Muscle of leg (tissue), 11 donors: ENCODE data around the gene PCNX1. TPM values are rescaled to one million over a fixed set of nuclear protein-coding genes. Genes with fewer than 3 reads are reported as not detected.
"Not testable (repeated sequence)": the region's sequence is repeated elsewhere in the genome, so short reads cannot be mapped to it uniquely, and the experiment has no call there.

Source experiments
- DNase-seq: peaks from one replicate; pipeline ENCODE4 v3.0.0; 2013
- H3K27ac ChIP-seq: one replicate; pipeline ENCODE4 v1.5.1; 2013; ENCODE audit warnings: mild to moderate bottlenecking, low read length, control low read depth
- H3K27me3 ChIP-seq: one replicate; pipeline ENCODE4 v1.6.1; 2013; ENCODE audit warnings: low read length; ENCODE audit not compliant: control insufficient read depth, insufficient read depth
- H3K36me3 ChIP-seq: one replicate; pipeline ENCODE4 v1.6.1; 2013; ENCODE audit warnings: low read length; ENCODE audit not compliant: control insufficient read depth, insufficient read depth
- H3K4me1 ChIP-seq: one replicate; pipeline ENCODE4 v1.6.1; 2013; ENCODE audit warnings: low read length; ENCODE audit not compliant: control insufficient read depth, insufficient read depth
- H3K4me3 ChIP-seq: one replicate; pipeline ENCODE4 v1.5.1; 2013; ENCODE audit warnings: low read length, control low read depth
- H3K9me3 ChIP-seq: replicated peaks from 2 replicates; pipeline ENCODE4 v1.6.1; 2013; ENCODE audit warnings: low read depth, low read length; ENCODE audit not compliant: control insufficient read depth
- WGBS: methylation state at CpG from one replicate; pipeline ENCODE4 v1.1.5; 2013; ENCODE audit warnings: missing lambda C conversion rate; ENCODE audit not compliant: insufficient coverage; 5-methylcytosine and 5-hydroxymethylcytosine counted together
- polyA plus RNA-seq, 8 donors: library from polyadenylated mRNA; unstranded; fragments of 120-200 nt; gene quantifications; one replicate each; pipeline versions ENCODE4 v1.2.1 to v1.2.3, GENCODE V29; 2013; ENCODE audit warnings: inconsistent platforms in 1 of 8, low replicate concordance in 1 of 8; ENCODE audit not compliant: insufficient read length in 8 of 8, insufficient read depth in 1 of 8
- total RNA-seq: library from RNA; stranded (reverse); fragments of 120-200 nt; gene quantifications from one replicate; pipeline ENCODE4 v1.2.4, GENCODE V29; 2013

The PCNX1 gene
- total and polyA plus RNA-seq, 9 donors: 14.8 to 37.7 (median 22.4) TPM

DNA sequence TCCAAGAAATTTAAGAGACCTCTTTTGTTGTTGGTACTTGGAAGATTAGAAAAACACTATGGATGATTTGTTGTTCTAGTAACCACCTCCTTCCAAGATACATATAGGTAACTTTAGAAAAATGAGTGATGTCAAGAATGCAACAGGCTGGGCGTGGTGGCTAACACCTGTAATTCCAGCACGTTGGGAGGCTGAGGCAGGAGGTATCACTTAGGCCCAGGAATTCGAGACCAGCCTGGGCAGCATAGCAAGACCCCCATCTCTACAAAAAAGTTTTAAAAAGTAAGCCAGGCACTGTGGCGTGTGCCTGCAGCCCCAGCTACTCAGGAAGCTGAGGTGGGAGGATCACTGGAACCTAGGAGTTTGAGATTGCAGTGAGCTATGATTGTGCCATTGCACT is 97.8 kb downstream of the PCNX1 start:
- no peak for DNase-seq
- H3K9me3 ChIP-seq: no peaks in the 10 kb centered on the region
- peaks cover 5% of the 10 kb centered on the region for H3K36me3 ChIP-seq

GRCh38 chr14:71006200-71006563 is 98.9 kb downstream of the PCNX1 start:
- H3K27me3 ChIP-seq: no peaks in the 10 kb centered on the region
- no peak overlapping the region for H3K4me3 ChIP-seq
- no peaks in the 10 kb centered on the region for H3K9me3 ChIP-seq
- no peaks in the 10 kb centered on the region for H3K4me1 ChIP-seq
- no peak for DNase-seq
- peaks cover 5% of the 10 kb centered on the region for H3K36me3 ChIP-seq
- no peak overlapping the region for H3K27ac ChIP-seq
- WGBS: no CpG with 5 or more reads among the region's 2 CpGs

More for the DNA sequence above, 97.8 kb downstream of the PCNX1 start:
- no peak overlapping the region for H3K27ac ChIP-seq
- no peak overlapping the region for H3K4me3 ChIP-seq
- whole genome bisulfite sequencing: 90% methylated on average over 2 of the region's 4 CpGs
- no peaks in the 10 kb centered on the region for H3K4me1 ChIP-seq
- no peaks in the 10 kb centered on the region for H3K27me3 ChIP-seq

DNA sequence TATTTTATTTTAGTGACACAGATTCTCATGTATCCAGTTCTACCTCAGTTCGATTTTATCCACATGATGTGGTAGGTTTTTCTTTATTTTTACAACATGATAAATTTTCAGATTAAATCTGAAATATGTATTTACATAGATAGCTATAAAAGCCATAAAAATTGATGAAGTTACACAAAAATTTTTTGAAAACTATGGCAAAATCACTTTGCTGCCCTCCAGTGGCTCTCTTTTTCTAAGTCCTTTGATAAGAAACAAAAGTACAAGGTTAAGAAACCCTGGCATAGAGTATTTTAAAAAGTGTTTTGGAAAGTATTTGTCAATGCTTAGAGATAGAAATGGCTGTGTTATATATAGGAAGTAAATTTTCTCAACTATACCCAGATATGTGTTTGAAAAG is 104.2 kb downstream of the PCNX1 start:
- DNase-seq: no peak
- Histone ChIP-seq H3K27me3 (no peaks in the 10 kb centered on the region), H3K36me3 (peaks cover 8% of the 10 kb centered on the region), H3K9me3 (no peaks in the 10 kb centered on the region), H3K4me3 (no peak overlapping the region), H3K4me1 (no peaks in the 10 kb centered on the region), H3K27ac (no peak overlapping the region)
- WGBS: no CpG with 5 or more reads among the region's 1 CpG

- no peaks in the 10 kb centered on the region for H3K9me3 ChIP-seq
- no peaks in the 10 kb centered on the region for H3K4me1 ChIP-seq
- DNase-seq: no peak
- no peak overlapping the region for H3K4me3 ChIP-seq
- WGBS: no CpG with 5 or more reads among the region's 4 CpGs
- H3K36me3 ChIP-seq: peaks cover 8% of the 10 kb centered on the region
- no peaks in the 10 kb centered on the region for H3K27me3 ChIP-seq
- no peak overlapping the region for H3K27ac ChIP-seq
Measured at GRCh38 chr14:71012888-71013287, 105.6 kb downstream of the PCNX1 start.

- Histone ChIP-seq H3K4me1 (no peaks in the 10 kb centered on the region), H3K9me3 (no peaks in the 10 kb centered on the region), H3K36me3 (peaks cover 8% of the 10 kb centered on the region), H3K4me3 (no peak overlapping the region), H3K27ac (no peak overlapping the region), H3K27me3 (no peaks in the 10 kb centered on the region)
- no CpG with 5 or more reads among the region's 1 CpG for WGBS
- DNase-seq: no peak
Measured at GRCh38 chr14:71013551-71014192, 106.4 kb downstream of the PCNX1 start.

DNA sequence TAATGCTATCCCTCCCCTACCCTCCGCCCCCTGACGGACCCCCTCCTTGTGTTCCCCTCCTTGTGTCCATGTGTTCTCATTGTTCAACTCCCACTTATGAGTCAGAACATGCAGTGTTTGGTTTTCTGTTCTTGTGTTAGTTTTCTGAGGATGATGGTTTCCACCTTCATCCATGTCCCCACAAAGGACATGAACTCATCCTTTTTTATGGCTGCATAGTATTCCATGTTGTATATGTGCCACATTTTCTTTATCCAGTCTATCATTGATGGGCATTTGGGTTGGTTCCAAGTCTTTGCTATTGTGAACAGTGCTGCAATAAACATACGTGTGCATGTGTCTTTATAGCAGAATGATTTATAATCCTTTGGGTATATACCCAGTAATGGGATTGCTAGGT is 112.7 kb downstream of the PCNX1 start:
- no CpG with 5 or more reads among the region's 3 CpGs for WGBS
- not testable (repeated sequence) for DNase-seq, H3K36me3 ChIP-seq

GRCh38 chr14:71021347-71022011 is 114.2 kb downstream of the PCNX1 start:
- no peak overlapping the region for H3K4me3 ChIP-seq
- peaks cover 6% of the 10 kb centered on the region for H3K36me3 ChIP-seq
- H3K27ac ChIP-seq: no peak overlapping the region
- H3K27me3 ChIP-seq: no peaks in the 10 kb centered on the region
- WGBS: no CpG with 5 or more reads among the region's 1 CpG
- H3K4me1 ChIP-seq: no peaks in the 10 kb centered on the region
- no peaks in the 10 kb centered on the region for H3K9me3 ChIP-seq
- DNase-seq: no peak

More for the DNA sequence above, 112.7 kb downstream of the PCNX1 start:
- H3K9me3 ChIP-seq, H3K27me3 ChIP-seq, H3K4me1 ChIP-seq, H3K4me3 ChIP-seq, H3K27ac ChIP-seq: not testable (repeated sequence)

- DNase-seq: no peak
- no peaks in the 10 kb centered on the region for H3K9me3 ChIP-seq
- WGBS: 80% methylated on average over 2 of the region's 3 CpGs
- no peaks in the 10 kb centered on the region for H3K27me3 ChIP-seq
- H3K36me3 ChIP-seq: peaks cover 6% of the 10 kb centered on the region
- no peak overlapping the region for H3K27ac ChIP-seq
- no peaks in the 10 kb centered on the region for H3K4me1 ChIP-seq
- H3K4me3 ChIP-seq: no peak overlapping the region
Measured at GRCh38 chr14:71022012-71022869, 115.0 kb downstream of the PCNX1 start.

DNA sequence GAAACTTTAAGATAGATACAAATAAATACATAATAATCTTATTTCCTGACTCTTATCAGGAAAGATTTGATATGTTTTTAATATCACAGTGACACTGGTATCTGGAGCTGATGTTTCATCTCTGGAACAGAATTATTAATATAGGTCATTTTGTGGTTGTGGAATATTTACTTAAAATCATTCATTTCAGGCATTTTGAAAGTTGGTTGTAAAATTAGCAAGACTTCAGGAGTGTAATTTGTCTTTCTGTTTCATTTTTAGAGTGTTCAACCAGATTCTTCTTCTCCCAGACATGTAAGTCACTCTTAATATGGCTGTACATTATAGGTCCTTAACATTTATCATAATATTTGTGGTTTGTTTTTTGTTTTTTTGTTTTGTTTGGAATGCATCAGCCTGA is 115.7 kb downstream of the PCNX1 start:
- Histone ChIP-seq H3K36me3 (peaks cover 6% of the 10 kb centered on the region), H3K9me3 (no peaks in the 10 kb centered on the region), H3K4me1 (no peaks in the 10 kb centered on the region), H3K27ac (no peak overlapping the region), H3K27me3 (no peaks in the 10 kb centered on the region), H3K4me3 (no peak overlapping the region)
- no peak for DNase-seq

DNA sequence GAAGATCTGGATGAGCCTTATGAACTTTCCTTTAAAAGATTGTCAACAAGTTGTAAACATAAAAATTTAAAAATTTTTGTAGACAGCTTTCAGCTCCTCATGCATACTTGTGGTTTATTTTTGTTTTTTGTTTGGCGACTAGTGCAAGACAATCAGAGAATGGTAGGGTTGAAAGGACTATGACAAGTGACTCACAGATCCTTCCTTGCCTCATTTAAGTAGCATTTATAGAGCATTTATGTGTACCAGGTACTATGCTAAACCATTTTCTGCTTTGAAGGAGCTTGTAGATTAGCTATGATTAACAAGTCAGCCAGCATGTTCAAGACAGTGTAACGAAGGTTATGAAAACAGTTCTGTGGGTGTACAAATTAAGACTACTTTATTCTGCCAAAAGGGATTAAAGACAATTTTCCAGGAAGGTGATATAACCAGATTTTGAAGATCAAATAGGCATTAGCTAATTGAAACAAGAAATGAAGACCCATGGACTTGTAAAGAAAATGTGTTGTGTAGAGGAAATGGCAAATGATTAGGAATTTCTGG is 122.0 kb downstream of the PCNX1 start:
- H3K9me3 ChIP-seq: no peaks in the 10 kb centered on the region
- no peaks in the 10 kb centered on the region for H3K4me1 ChIP-seq
- H3K4me3 ChIP-seq: no peak overlapping the region
- no peak overlapping the region for H3K27ac ChIP-seq
- DNase-seq: no peak
- H3K36me3 ChIP-seq: peaks cover 18% of the 10 kb centered on the region
- no peaks in the 10 kb centered on the region for H3K27me3 ChIP-seq
- WGBS: no CpG with 5 or more reads among the region's 2 CpGs
